GM19455 (cell line): ENCODE measurements around the gene EML1.

Experiments used
- ATAC-seq: cut with Tn5 transposase; IDR thresholded peaks from one replicate; pipeline ENCODE4 v1.9.1; 2021; ENCODE audit not compliant: unreplicated experiment

EML1 gene

GRCh38 chr14:99862136-99862535 is 68.9 kb downstream of the EML1 start:
- ATAC-seq: no peak

GRCh38 chr14:99863059-99863458 is 69.8 kb downstream of the EML1 start:
- no peak for ATAC-seq

- no peak for ATAC-seq
These were observed 72.2 kb downstream of the EML1 start for GRCh38 chr14:99865408-99865807.

DNA sequence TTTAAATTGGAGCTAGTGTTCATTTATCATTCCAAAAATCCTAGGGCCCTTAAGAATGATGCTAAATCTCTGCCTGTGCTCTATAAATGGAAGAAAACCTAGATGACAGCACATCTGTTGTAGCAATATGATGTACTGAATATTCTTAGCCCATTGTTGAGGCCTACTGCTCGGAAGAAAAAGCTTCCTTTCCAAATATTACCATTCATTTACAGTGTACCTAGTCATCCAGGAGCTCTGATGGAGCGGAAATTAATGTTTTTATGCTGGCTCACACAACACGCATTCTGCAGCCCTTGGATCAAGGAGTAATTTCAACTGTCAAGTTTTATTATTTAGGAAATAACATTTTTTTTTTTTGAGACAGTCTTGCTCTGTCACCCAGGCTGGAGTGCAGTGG is 77.4 kb downstream of the EML1 start:
- ATAC-seq: no peak

GRCh38 chr14:99871771-99872170 is 78.6 kb downstream of the EML1 start:
- no peak for ATAC-seq

DNA sequence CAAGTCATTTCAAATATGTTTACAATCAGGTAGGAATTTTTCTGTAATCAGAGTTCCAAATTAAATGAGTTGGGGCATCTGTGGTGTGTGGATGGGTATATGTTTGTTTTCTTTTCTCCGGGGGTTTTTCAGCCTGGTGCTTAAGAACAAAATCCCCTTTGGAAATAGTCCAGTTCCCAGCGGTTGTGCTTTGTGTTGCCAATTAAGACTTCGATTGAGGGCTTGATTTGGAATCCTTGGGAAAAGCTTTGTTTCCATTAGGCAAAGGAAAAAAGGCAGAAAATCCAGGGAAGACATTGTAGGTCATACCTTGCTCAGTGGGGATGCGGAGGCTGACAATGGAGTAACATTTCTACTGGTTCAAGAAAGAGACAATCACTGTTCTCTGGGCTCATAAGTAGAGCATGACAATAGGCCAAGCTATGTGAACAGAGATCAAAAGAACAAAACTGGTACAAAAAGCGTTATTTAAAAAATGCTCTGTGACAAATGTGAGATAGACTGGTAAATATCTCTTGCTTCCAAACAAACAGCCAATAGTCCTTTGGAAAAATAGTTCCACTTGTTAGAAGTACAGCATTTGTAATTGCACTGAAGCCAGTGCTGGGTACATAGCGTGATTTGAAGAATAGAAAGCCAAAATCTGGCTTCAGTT is 79.7 kb downstream of the EML1 start:
- ATAC-seq: no peak

GRCh38 chr14:99873653-99874052 is 80.4 kb downstream of the EML1 start:
- ATAC-seq: no peak

GRCh38 chr14:99874306-99874705 is 81.1 kb downstream of the EML1 start:
- no peak for ATAC-seq

GRCh38 chr14:99875421-99875820 is 82.2 kb downstream of the EML1 start:
- ATAC-seq: no peak

GRCh38 chr14:99875836-99876235 is 82.6 kb downstream of the EML1 start:
- ATAC-seq: no peak

DNA sequence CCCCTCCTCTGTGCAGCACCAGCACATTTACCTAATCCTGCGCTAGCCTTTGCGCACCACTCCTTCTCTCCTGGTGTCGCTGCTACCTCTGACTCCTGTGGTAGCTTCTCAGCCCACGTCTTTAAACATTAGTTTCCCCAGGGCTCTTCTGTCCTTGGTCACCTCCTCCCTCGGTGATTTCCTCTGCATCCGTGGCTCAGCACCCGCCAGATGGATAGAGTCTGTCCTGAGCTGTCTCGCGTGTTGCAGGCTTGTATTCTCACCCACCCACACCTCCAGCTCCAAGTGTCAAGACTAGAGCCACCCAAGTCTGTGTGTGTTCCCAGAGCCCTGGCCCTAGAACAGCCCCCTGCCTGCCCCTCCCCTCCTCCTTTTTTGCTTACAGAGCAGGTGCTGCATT is 83.2 kb downstream of the EML1 start:
- ATAC-seq: no peak

GRCh38 chr14:99878563-99878962 is 85.3 kb downstream of the EML1 start:
- ATAC-seq: no peak

GRCh38 chr14:99879401-99880295 is 86.4 kb downstream of the EML1 start:
- ATAC-seq: no peak

DNA sequence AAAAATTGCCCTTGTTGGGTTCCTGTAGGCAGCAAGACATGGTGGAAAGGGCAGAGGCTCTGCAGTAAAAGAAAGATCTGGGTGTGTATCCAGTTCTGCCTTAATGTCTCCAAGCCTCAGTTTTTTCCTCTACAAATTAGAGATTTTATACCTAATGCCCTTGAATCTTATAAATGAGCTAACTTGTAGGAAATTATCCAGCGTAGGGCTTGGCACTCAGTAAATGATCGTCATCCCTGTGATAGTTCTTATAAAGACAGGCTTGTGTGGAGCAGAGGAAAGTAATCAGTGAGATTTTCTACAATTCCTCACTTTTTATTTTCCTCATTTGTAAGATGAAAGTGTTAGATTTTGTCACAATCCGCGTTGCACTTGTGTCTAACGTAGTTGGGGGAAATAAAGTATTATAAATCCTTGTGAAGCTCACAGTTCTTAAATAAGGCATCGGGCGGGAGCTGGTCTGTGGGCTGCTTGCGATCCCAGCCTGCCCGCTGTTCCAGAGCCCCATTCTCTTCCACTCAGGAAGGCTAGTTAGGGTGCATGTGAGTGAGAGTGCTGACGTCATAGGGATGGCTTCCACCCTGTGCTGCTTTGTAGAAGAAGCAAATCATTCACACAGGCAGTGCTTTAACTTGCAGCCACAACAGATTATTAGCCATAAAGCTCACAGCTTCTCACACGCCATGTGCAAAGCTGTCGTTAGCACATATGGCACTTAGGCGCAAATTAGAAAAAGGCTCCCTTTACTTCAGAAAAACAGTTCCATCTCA is 87.6 kb downstream of the EML1 start:
- ATAC-seq: no peak

DNA sequence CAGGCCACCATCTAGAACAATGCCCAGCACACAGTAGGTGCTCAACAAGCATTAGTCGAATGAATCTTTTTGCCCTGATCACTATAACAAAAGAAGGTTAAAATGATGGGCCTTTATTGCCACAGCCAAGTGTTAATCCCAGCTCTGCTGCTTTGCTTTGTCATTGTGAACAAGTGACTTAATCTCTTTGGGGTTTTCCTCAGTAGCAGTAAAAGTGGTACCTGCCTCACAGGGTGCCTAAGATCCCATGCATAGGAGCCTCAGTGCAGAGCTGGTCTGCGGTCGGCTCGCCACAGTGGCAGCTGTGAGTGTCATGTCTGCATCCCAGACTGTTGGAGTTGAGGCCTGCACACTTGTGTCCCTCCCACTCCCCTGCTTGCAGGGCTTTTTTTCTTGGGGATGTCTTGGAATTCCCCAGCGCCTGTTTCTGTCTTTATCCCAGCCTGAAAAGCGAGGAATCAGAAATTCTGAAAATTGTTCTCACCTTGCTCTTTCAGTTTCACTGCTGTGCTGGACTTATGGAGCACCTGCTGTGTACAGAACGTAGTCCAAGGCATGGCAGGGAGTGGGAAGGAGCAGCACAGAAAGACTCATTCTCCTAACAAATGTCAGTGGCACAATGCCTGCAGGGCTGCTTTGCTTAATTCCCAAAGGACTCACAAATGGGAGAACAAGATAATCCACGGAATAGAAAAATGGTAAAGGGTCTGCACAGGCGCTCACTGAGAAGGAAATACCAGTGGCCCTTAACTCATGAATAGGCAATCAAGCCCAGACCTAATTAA is 90.8 kb downstream of the EML1 start:
- no peak for ATAC-seq

GRCh38 chr14:99884834-99885648 is 91.8 kb downstream of the EML1 start:
- no peak for ATAC-seq

DNA sequence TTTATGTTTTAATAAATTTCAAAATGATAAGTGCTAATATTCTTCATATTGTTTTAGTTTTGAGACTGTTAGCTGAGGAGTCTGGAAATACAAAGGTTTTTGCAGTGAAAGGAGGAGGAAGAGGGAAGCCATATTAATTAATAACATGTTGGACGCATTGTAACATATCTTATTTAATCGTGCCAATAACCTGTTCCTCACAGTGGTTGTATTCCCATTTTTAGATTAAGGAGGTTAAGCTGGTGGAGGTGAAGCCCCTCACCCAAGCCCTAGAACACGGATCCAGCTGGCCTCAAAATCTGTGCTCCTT is 92.4 kb downstream of the EML1 start:
- ATAC-seq: no peak

DNA sequence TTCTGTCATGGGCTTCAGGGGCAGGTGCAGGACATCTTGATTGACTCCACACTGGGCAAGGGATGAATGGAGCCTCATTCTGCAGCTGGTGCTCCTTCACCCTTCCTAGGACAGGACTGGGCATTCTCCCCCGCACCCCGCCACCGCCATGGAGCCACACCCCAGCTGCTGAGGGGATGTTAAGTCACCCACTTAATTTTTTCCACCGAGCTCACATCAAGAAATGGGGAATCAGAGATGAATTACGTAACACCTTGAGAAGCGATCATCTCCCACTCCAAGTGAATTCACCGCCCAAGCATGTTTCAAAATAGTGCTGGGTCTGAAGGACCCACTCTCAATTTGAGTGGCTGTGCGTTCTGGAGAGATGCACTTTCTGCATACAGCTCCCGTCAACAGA is 94.2 kb downstream of the EML1 start:
- ATAC-seq: no peak

DNA sequence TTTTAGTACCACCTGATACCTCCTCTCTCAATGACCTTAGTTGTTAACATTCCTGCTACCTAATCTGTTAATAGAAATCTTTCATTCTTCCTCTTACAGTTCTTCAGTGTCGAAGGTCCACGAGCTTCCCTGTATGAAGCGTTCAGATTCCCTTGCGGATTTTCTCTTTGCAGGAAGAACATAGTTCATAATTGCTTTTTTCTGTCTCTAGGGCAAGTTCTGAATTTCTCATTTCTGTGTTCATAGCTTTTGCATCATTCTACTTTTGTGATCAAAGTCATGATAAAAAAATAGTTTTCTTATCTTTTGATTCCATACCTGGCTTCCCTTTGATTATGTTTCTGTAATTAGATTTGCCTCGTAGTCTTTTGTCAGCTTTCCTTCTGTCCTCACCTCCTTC is 94.9 kb downstream of the EML1 start:
- no peak for ATAC-seq

DNA sequence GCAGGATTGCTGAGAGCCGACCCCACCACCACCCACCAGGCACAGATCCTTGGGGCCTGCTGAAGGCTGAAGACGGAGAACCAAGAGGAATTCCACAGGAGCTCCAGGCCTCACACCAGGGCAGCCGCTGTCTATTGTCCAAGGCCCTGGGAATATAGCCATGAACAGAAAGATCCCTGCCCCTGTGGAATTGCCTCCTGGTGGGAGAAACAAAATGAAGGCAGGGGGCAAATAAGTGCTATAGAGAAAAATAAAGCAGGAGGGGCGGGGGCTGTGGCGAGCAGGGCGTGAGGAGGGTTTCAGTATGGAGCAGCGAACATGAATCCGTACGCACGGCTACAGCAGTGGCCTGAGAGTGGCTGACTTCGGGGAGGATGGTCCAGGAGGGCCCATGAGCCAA is 96.1 kb downstream of the EML1 start:
- ATAC-seq: no peak
